Mesenchymal stem cell (in vitro differentiated cells and primary cell): Measurements from ENCODE around the gene THEM5.

Source experiments
- DNase-seq: peaks from one replicate; pipeline ENCODE4 v3.0.0-alpha.2; 2013
- H2AFZ ChIP-seq: one replicate; pipeline ENCODE4 v1.6.1; 2013; ENCODE audit warnings: low read depth, mild to moderate bottlenecking, control low read depth, inconsistent platforms, low read length, moderate library complexity
- H2AK5ac ChIP-seq: 2 replicates; pipeline ENCODE4 v1.6.1; 2013; ENCODE audit warnings: low read length, moderate library complexity, mild to moderate bottlenecking, inconsistent platforms; ENCODE audit not compliant: severe bottlenecking
- H2BK120ac ChIP-seq: one replicate; pipeline ENCODE4 v1.6.1; 2013; ENCODE audit warnings: low read depth, mild to moderate bottlenecking, inconsistent platforms, low read length, moderate library complexity
- H2BK12ac ChIP-seq, 2 experiments: one replicate each; pipeline ENCODE4 v1.6.1; 2013; ENCODE audit warnings: inconsistent platforms in 2 of 2, low read length in 2 of 2, mild to moderate bottlenecking in 2 of 2, moderate library complexity in 2 of 2, control low read depth in 1 of 2
- H2BK15ac ChIP-seq: one replicate; pipeline ENCODE4 v1.6.1; 2013; ENCODE audit warnings: mild to moderate bottlenecking, low read depth, inconsistent platforms; ENCODE audit not compliant: poor library complexity, severe bottlenecking
- H2BK5ac ChIP-seq: 2 replicates; pipeline ENCODE4 v1.6.1; 2013; ENCODE audit warnings: low read depth, mild to moderate bottlenecking, low read length, control low read depth, inconsistent platforms; ENCODE audit not compliant: poor library complexity, severe bottlenecking
- H3K14ac ChIP-seq, 2 experiments: one replicate each; pipeline ENCODE4 v1.6.1; 2013; ENCODE audit warnings: inconsistent platforms in 2 of 2, low read length in 2 of 2, control low read depth in 1 of 2, mild to moderate bottlenecking in 1 of 2, moderate library complexity in 1 of 2
- H3K18ac ChIP-seq, 2 experiments: one replicate each; pipeline ENCODE4 v1.6.1; 2013; ENCODE audit warnings: inconsistent platforms in 2 of 2, low read length in 2 of 2, control low read depth in 1 of 2, low read depth in 1 of 2, mild to moderate bottlenecking in 1 of 2
- H3K23ac ChIP-seq, 2 experiments: one replicate each; pipeline ENCODE4 v1.6.1; 2013; ENCODE audit warnings: inconsistent platforms in 2 of 2, low read length in 2 of 2, mild to moderate bottlenecking in 2 of 2, moderate library complexity in 2 of 2, control low read depth in 1 of 2
- H3K27ac ChIP-seq: 2 replicates; pipeline ENCODE4 v1.5.1; 2013; ENCODE audit warnings: mild to moderate bottlenecking, moderate library complexity, low read length, control low read depth, inconsistent platforms; ENCODE audit not compliant: poor library complexity, severe bottlenecking
- H3K27me3 ChIP-seq, 2 experiments: 2 replicates each; pipeline versions ENCODE4 v1.6.1 to v1.7.0; 2013; ENCODE audit warnings: low read length in 2 of 2, mild to moderate bottlenecking in 2 of 2, moderate library complexity in 2 of 2, control low read depth in 1 of 2, inconsistent platforms in 1 of 2; ENCODE audit not compliant: control insufficient read depth in 1 of 2, insufficient read depth in 1 of 2
- H3K36me3 ChIP-seq, 2 experiments: 2 replicates each; pipeline versions ENCODE4 v1.6.1 to v1.7.0; 2013; ENCODE audit warnings: low read length in 2 of 2, control low read depth in 1 of 2, inconsistent platforms in 1 of 2, low read depth in 1 of 2, mild to moderate bottlenecking in 1 of 2; ENCODE audit not compliant: insufficient read depth in 2 of 2, control insufficient read depth in 1 of 2
- H3K4ac ChIP-seq, 2 experiments: one replicate each; pipeline ENCODE4 v1.6.1; 2013; ENCODE audit warnings: inconsistent platforms in 2 of 2, low read length in 2 of 2, mild to moderate bottlenecking in 2 of 2, moderate library complexity in 2 of 2, control low read depth in 1 of 2, low read depth in 1 of 2
- H3K4me1 ChIP-seq: 2 replicates; pipeline ENCODE4 v1.6.1; 2013; ENCODE audit warnings: low read depth, low read length, control low read depth; ENCODE audit not compliant: control insufficient read depth, insufficient read depth
- H3K4me2 ChIP-seq: 2 replicates; pipeline ENCODE4 v1.6.1; 2013; ENCODE audit warnings: low read length, mild to moderate bottlenecking, inconsistent platforms; ENCODE audit not compliant: poor library complexity, severe bottlenecking
- H3K4me3 ChIP-seq, 2 experiments: 2 replicates each; pipeline versions ENCODE4 v1.5.1 to v1.7.0; 2013; ENCODE audit warnings: low read length in 2 of 2, mild to moderate bottlenecking in 2 of 2, control low read depth in 1 of 2, low read depth in 1 of 2; ENCODE audit not compliant: insufficient read depth in 1 of 2
- H3K79me1 ChIP-seq: replicated peaks from 2 replicates; pipeline ENCODE4 v1.6.1; 2013; ENCODE audit warnings: mild to moderate bottlenecking, control low read depth, low read length, inconsistent platforms; ENCODE audit not compliant: poor library complexity, severe bottlenecking
- H3K9ac ChIP-seq: 2 replicates; pipeline ENCODE4 v1.7.0; 2013; ENCODE audit warnings: mild to moderate bottlenecking, low read length, moderate library complexity
- H3K9me3 ChIP-seq: 2 replicates; pipeline ENCODE4 v1.7.0; 2013; ENCODE audit warnings: mild to moderate bottlenecking, low read length; ENCODE audit not compliant: control insufficient read depth
- H4K8ac ChIP-seq: one replicate; pipeline ENCODE4 v1.6.1; 2013; ENCODE audit warnings: inconsistent platforms, mild to moderate bottlenecking, low read length, moderate library complexity
- H4K91ac ChIP-seq: one replicate; pipeline ENCODE4 v1.6.1; 2013; ENCODE audit warnings: mild to moderate bottlenecking, low read length, inconsistent platforms
- WGBS: methylation state at CpG from one replicate; pipeline ENCODE4 v1.1.7; 2013; ENCODE audit warnings: mixed read lengths; 5-methylcytosine and 5-hydroxymethylcytosine counted together

Gene THEM5

GRCh38 chr1:151847867-151848596, 5.5 kb downstream of the THEM5 start:
- H2BK5ac ChIP-seq = no peak overlapping the region
- no peak overlapping the region for H3K23ac ChIP-seq
- H3K4me1 ChIP-seq = no peaks in the 10 kb centered on the region
- H3K27ac ChIP-seq = no peak overlapping the region
- no peak overlapping the region for H3K18ac ChIP-seq
- no peak for DNase-seq
- H2BK12ac ChIP-seq = no peak overlapping the region
- no peak overlapping the region for H3K4ac ChIP-seq
- H3K9me3 ChIP-seq = no peaks in the 10 kb centered on the region
- H2AK5ac ChIP-seq = no peak overlapping the region
- no peak overlapping the region for H2BK15ac ChIP-seq
- H3K14ac ChIP-seq = no peak overlapping the region
- no peak overlapping the region for H2BK120ac ChIP-seq
- no peaks in the 10 kb centered on the region for H3K36me3 ChIP-seq
- H2AFZ ChIP-seq = no peak overlapping the region
- H3K9ac ChIP-seq = no peak overlapping the region
- peaks cover 32 to 53% of the 10 kb centered on the region in 2 experiments for H3K27me3 ChIP-seq
- H3K79me1 ChIP-seq = no peaks in the 10 kb centered on the region
- H4K91ac ChIP-seq = no peak overlapping the region
- 82% methylated on average over 7 of the region's 11 CpGs for WGBS
- H4K8ac ChIP-seq = no peak overlapping the region
- no peak overlapping the region for H3K4me2 ChIP-seq
- H3K4me3 ChIP-seq = no peak overlapping the region

- H3K4ac ChIP-seq = no peak overlapping the region
- H3K27ac ChIP-seq = no peak overlapping the region
- no peak overlapping the region for H2BK5ac ChIP-seq
- H3K14ac ChIP-seq = no peak overlapping the region
- H3K79me1 ChIP-seq = no peaks in the 10 kb centered on the region
- no peaks in the 10 kb centered on the region for H3K4me1 ChIP-seq
- H2BK12ac ChIP-seq = no peak overlapping the region
- no peak for DNase-seq
- H2BK15ac ChIP-seq = no peak overlapping the region
- H2AFZ ChIP-seq = no peak overlapping the region
- no peak overlapping the region for H3K18ac ChIP-seq
- H2BK120ac ChIP-seq = no peak overlapping the region
- peaks cover 19 to 41% of the 10 kb centered on the region in 2 experiments for H3K27me3 ChIP-seq
- H2AK5ac ChIP-seq = no peak overlapping the region
- H3K36me3 ChIP-seq = no peaks in the 10 kb centered on the region
- no peaks in the 10 kb centered on the region for H3K9me3 ChIP-seq
- H3K9ac ChIP-seq = no peak overlapping the region
- H3K23ac ChIP-seq = no peak overlapping the region
- H3K4me2 ChIP-seq = no peak overlapping the region
- 89% methylated on average over 8 of the region's 8 CpGs for WGBS
- H4K8ac ChIP-seq = no peak overlapping the region
- no peak overlapping the region for H4K91ac ChIP-seq
- H3K4me3 ChIP-seq = no peak overlapping the region
Observed at GRCh38 chr1:151846686-151847237, 6.8 kb downstream of the THEM5 start.

GRCh38 chr1:151846062-151846568, 7.4 kb downstream of the THEM5 start:
- H2AFZ ChIP-seq = no peak overlapping the region
- peak; percentile 70 for DNase-seq
- H3K36me3 ChIP-seq = no peaks in the 10 kb centered on the region
- no peak overlapping the region for H2BK15ac ChIP-seq
- no peak overlapping the region for H3K27ac ChIP-seq
- no peaks in the 10 kb centered on the region for H3K79me1 ChIP-seq
- H3K9ac ChIP-seq = no peak overlapping the region
- no peak overlapping the region for H3K14ac ChIP-seq
- H3K4me1 ChIP-seq = no peaks in the 10 kb centered on the region
- H3K4me2 ChIP-seq = no peak overlapping the region
- H3K9me3 ChIP-seq = no peaks in the 10 kb centered on the region
- H2BK5ac ChIP-seq = no peak overlapping the region
- no peak overlapping the region for H3K18ac ChIP-seq
- no peak overlapping the region for H4K8ac ChIP-seq
- no peak overlapping the region for H2BK120ac ChIP-seq
- 46% methylated on average over 6 of the region's 6 CpGs for WGBS
- no peak overlapping the region for H3K4ac ChIP-seq
- no peak overlapping the region for H4K91ac ChIP-seq
- no peak overlapping the region for H2BK12ac ChIP-seq
- no peak overlapping the region for H3K23ac ChIP-seq
- H2AK5ac ChIP-seq = no peak overlapping the region
- H3K27me3 ChIP-seq = peaks cover 13 to 39% of the 10 kb centered on the region in 2 experiments
- H3K4me3 ChIP-seq = no peak overlapping the region

- H3K4me3 ChIP-seq = no peak overlapping the region
- peaks cover 13% of the 10 kb centered on the region for H3K4me1 ChIP-seq
- no peak overlapping the region for H3K9ac ChIP-seq
- H2AFZ ChIP-seq = no peak overlapping the region
- no peak overlapping the region for H2BK120ac ChIP-seq
- H3K23ac ChIP-seq = no peak overlapping the region
- no peak overlapping the region for H2BK15ac ChIP-seq
- no peaks in the 10 kb centered on the region for H3K36me3 ChIP-seq
- H3K9me3 ChIP-seq = no peaks in the 10 kb centered on the region
- no peak overlapping the region for H4K8ac ChIP-seq
- no peaks in the 10 kb centered on the region for H3K79me1 ChIP-seq
- no peak overlapping the region for H2AK5ac ChIP-seq
- no peak overlapping the region for H2BK5ac ChIP-seq
- H3K14ac ChIP-seq = no peak overlapping the region
- peaks cover 24 to 32% of the 10 kb centered on the region in 2 experiments for H3K27me3 ChIP-seq
- no peak overlapping the region for H3K18ac ChIP-seq
- H4K91ac ChIP-seq = no peak overlapping the region
- no peak overlapping the region for H3K27ac ChIP-seq
- H3K4ac ChIP-seq = no peak overlapping the region
- no peak overlapping the region for H3K4me2 ChIP-seq
- H2BK12ac ChIP-seq = no peak overlapping the region
- WGBS = 87% methylated on average over 1 of the region's 2 CpGs
- DNase-seq = no peak
Observed at GRCh38 chr1:151843398-151843797, 10.1 kb downstream of the THEM5 start.
